Inflammatory macrophage treated with lipopolysaccharide for 4 hours (primary cell): ENCODE data around the gene WDR36.
"Not testable (repeated sequence)": the region's sequence is repeated elsewhere in the genome, so short reads cannot be mapped to it uniquely, and the experiment has no call there.

Source experiments
- DNase-seq: peaks from one replicate; pipeline ENCODE4 v3.0.0-alpha.2; 2020

Gene WDR36

DNA sequence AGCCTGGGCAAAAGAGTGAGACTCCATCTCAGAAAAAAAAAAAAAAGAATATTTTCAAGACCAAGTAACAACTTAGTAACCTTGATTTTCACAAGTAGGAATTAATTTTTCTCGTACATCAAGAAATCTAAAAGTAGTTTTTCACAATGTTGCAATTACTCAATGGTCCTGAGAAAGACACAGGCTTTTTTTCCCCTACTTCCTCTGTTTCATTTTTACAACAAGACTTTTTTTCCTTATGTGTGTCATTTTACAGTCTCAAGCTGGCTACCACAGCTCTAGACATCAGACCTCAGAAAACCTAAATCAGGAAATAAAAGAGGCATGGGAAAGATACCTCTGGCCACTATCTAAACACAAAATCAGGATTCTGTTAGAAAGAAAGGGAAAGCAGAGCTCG is 45.9 kb downstream of the WDR36 start:
- DNase-seq: peak; percentile 72

DNA sequence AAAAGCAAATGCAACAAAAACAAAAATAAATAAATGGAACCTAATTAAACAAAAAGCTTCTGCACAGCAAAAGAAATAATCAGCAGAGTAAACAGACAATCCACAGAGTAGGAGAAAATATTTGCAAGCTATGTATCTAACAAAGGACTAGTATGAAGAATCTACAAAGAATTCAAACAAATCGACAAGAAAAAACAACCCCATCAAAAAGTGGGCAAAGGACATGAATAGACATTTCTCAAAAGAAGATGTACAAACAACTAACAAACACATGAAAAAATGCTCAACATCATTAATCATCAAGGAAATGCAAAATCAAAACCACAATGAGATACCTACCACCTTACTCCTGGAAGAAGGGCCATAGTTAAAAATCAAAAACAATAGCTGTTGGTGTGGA is 49.3 kb downstream of the WDR36 start:
- DNase-seq: not testable (repeated sequence)

DNA sequence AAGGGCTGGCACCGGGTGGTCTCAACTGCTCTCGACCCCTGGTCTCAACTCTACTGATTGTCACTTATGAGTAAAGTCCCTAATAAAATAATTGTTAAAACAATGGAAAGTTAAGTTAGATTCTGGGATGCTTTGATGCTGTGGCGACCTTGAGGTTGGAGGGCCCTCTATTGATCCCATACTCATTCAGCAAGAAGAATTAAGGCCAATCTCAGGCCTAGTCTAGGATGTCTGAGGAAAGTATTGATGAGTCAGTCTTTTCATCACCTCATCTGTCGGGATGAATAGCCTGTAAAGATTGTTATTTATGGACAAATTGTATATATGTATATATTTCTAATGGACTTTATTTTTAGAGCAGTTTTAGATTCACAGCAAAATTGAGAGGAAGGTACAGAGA is 50.8 kb downstream of the WDR36 start:
- no peak for DNase-seq

DNA sequence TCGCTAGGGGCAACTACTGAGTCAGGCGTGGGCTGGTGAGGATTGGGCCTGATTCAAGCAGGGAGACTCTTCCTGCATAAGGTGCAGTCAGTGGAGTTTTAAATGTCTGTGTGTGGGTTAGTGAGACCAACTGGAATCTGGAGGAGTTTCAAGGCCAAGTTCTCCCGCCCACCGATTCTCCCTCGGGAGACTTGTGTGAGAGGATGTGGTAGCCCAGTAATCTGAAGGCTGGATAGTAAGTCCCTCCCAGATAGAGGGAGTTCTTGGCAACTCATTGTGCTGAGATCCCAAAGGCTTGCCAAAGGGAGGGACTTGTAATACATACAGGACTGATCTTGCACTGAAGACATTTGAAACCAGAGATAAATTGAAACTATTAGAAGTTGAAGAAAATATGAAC is 51.8 kb downstream of the WDR36 start:
- no peak for DNase-seq

DNA sequence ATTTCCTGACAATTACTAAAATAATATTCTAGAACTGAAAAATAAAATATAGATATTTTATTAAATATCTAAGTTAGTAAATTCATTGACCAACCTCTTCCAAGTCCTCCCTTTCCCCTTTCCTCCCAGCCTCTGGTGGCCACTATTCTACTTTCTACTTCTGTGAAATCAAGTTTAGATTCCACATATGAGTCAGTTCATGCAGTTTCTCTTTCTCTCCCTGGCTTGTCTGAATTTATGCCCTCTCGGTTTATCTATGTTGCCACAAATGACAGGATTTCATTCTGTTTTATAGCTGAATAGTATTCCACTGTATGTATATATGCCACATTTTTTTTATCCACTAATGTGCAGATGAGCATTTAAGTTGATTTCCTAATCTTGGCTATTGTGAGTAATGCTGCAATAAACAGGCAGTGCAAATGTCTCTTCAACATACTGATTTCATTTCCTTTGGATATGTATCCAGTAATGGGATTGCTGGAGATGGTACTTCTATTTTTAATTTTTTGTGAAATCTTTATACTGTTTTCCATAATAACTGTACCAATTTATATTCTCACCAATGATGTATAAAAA is 52.3 kb downstream of the WDR36 start:
- peak; percentile 59 for DNase-seq

DNA sequence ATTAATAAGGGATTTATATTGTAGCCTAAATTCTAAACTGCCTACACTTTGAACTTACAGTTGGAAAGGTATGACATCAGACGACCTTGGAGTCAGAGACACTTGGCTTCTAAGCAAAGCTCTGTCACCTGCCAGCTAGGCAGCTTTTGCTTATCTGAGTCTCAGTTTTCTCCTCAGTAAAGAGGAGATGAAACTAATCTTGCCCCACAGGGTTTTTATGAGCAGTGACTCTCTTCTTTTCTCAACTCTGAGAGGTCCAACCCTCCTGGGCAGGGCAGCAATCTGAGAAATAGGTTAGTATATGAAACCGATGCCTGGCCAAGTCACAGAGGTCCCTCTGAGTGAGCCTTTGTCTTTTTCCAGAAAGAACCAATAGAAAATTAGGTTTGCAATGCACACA is 53.9 kb downstream of the WDR36 start:
- no peak for DNase-seq

DNA sequence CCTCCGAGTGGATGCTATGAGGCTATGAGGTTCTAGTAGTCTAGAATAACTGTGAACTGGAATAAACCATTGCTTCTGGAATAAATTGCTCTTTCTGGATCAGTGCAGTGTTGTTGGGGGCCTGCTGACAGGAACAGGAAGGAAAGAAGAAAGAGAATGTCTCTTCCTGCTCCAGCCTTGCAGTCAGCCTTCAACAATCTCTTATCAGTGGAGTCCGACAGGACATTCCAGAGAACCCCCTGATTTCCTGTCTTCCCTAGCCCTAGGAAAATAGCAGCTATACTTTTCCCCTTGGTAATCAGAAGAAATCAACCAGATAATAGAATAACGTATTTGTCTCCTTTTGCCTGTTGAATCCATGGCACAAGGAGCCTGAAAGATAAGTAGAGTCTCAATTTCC is 55.4 kb downstream of the WDR36 start:
- no peak for DNase-seq

DNA sequence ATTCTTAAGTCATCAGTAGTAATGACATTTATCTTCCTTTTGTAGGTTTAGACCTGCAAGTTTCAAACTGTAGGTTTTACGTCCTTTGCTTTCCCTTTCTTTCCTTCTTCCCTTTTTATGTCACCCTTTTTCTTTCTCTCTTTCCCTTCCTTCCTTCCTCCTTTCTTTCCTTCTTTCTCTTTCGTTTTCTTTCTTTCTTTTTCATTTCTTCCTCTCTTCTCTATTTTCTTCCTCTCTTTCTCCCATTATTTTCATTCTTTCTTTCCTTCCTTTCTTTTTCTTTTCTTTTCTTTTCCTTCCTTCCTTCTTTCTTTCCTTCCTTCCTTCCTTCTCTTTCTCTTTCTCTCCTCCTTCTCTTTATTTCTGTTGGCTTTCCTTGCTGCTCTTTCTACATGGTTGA is 59.9 kb downstream of the WDR36 start:
- no peak for DNase-seq

DNA sequence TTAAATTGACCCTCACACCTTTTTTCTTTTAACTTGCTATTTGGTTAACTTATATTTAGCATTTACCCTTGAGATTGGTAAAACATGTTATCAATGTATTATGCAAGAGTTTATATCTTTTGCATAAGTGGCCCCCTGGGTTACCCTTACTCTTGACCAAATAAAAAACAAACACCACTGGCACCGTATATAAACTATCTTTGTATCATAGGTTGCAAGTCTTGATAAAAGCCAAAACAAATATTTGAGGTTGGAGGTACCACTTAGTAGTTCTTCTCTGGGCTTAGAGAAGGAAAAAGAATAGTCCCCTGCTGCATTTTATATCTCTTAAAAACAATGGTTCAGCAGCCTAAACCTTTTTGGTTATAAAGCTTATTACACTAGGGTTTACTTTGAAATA is 61.3 kb downstream of the WDR36 start:
- DNase-seq: no peak

DNA sequence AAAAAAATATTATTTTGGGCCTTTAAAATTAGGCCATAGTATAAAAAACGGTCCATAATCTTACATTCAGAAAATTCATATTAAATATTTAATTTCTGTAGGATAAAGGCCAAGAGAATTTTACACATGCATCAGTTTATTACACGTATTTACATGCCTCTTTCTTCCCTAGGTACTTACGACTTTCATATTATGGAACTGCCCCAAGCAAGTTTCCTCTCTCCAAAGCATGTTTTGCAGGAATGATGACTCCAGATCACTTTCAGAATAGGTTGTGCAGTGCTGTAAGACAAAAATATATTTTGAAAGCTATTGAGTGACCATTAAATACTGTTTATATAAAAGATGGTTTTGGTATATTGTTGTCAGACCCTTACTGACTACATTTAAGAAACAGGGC is 61.8 kb downstream of the WDR36 start:
- DNase-seq: no peak

DNA sequence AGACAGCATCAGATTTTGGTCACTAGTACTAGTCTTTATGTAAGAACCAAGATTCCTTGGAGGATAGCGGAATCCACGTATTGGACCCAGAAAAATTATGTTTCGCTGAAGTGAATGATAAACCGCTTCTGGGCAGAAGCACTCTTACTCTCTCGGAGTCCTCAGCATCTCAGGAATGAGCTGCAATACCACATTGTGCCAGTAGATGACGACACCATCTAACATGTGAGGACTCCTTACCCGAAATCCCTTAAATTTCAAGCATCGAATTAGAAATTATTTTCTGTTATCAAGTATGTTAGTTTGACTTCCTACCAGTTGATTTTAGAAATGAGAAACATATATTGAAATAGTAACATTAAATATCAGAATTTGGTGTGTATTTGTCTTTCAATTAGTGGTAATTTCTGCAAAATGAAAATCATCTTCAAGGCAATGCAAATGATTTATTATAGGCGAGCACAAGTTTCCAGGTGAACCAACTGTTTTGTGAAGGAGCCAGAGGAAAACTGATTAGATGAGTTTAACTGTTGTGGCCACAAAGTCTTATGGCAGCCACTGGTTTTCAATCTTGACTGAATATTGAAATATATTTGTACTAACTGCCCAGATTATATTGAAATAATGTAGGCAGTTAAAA is 66.1 kb downstream of the WDR36 start:
- peak; percentile 68 for DNase-seq

DNA sequence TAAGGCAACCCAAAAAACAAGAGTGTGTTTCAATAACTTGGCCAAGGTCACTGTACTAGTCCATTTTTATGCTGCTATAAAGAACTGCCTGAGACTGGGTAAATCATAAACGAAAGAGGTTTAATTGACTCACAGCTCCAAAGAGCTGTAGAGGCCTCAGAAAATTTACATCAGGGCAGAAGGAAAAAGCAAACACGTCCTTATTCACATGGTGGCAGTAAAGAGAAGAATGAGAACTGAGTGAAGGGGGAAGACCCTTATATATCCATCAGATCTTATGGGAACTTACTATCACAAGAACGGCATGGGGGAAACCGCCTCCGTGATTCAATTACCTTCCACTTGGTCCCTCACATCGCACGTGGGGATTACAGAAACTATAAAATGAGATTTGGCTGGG is 67.7 kb downstream of the WDR36 start:
- no peak for DNase-seq

DNA sequence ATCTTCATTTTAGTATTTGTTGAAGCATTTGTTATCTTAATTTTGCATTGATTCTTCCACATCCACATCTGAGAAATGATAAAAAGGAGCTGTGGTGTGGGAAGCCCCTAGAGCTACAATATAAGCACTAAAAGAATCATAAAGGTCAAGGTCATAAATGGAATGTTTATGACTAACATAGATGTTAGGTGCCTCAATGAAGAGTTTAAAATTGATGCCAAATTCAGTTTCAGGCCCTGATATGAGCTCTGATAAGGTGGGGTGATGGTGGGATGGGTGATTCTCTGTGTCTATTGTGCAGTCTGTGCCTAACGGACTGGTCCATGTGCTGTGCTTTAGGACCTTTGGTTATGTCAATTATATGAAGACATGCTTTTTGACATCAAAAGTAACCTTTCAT is 70.9 kb downstream of the WDR36 start:
- no peak for DNase-seq

DNA sequence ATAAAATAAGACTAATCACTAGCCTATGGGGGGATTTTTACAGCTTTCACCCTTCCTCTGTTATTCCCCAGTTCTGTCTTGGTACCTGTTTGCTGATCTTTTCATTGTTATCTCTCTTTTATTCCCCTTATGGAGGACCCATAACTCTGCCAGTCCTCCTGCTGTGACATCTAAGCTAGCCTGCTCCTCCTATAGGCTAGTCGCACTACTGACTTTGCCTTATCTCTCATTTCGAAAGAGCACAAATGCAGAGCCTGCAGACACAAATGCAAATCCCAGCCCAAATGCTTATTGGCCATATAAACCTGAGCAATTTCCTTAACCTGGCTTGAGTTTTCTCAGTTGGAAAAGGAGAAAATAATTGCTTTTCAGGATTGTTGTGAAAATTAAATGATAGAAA is 72.9 kb downstream of the WDR36 start:
- no peak for DNase-seq

DNA sequence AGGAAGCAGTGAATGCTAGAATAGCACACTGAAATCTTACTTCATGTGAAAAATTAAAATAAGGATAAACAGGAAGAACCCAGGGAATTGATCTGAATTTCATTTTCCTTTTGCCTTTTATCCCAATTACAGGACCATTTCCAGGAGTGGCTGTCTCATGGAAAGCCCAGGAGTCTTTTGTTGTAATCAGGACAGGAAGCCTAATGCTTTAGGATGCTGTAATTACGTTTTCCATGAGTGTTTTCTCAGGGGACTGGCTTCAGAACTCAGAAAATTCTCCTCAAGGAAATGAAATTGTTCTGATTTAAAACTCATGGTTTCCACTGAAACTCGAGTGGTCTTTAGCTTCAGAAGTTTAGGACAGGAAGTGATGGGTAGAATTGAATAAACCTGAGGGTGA is 75.4 kb downstream of the WDR36 start:
- DNase-seq: no peak

DNA sequence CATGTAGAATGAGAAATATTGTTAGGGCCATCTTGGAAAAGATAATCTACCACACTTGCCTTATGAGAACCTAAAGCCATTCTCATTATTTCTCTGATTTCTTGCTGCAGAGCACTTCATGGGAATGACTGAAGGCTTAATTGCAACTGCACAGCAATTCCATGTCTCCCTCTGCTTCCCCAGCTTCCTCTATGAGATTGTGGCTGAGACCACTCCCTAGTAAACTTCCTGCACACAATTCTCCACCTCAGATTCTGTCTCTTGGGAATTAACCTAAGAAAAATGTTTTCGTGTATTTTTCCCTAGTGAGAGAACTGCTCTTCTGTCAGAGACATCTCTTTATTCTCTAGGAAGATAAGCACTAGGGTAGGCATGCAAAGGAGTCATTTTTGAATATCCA is 76.5 kb downstream of the WDR36 start:
- no peak for DNase-seq

DNA sequence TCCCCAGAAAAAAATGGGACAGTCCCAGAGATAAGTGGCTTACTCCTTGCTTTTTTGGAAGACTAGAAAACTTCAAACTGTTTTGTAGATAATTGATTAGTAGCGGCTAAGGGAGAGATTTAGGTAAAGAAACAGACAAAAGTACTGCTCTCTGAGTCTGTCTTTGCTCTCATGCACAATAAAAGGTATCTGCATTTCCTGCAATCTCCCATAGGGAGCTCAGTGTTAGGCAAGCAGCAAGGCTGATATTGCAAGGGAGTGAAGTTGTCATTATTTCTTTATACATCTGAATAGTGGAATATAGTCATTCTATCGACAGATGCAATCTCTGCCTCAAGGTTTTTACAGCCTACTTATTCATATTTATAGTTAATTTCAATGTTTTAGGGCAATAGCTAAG is 77.1 kb downstream of the WDR36 start:
- DNase-seq: no peak

DNA sequence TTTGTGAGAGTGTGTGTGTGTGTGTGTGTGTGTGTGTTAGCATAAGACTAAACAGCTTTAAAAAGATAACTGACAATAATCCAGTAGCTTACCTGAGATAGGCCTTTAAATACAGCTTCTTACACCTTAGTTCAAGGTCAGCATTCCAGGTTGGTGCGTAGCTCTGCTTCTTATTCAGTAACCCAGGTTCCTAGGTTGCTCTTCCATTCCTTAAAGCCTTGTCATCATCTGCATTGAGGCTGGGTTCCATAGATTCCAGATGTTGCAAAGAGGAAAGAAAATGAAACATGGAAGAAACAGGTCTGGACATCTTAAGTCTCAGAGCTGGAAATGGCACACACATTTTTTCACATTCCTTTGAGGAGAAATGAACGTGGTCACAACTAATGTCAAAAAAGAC is 78.1 kb downstream of the WDR36 start:
- no peak for DNase-seq

DNA sequence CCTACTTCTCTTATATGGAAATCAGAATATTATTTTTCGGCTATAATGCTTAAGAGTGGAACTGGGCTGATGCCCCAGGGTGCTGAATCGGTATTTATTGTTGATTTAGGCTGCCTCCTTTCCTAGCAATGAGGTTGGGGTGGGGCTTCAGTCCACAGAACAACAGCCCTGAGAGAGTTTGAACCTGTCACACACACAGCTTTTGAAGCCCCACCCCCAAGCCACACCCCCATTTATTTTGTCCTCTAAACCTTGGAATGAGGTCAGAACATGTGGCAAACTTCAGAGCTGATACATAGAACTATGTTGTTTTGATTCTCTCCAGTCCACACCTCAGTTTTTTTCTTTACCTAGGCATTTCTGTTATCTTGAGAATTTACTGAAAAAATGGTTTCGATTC is 80.4 kb downstream of the WDR36 start:
- DNase-seq: no peak

DNA sequence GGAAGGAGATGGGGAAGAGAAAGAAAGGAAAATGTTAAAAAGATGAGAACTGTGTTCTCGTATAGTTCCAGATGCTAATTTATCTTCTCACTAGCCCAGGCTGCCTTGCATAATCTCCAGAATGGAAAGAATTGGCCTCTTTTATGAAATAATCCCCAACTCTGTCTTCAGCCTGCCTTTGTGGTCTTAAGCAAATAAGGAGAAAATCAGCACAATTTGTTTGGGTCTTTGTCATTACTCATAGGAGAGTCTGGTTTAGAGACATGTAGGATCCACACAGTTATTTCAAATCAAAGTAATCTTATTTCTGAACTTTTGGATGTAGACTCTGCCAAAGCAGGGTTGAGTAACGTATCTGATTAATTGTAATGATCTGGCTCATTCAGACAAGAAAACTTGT is 81.3 kb downstream of the WDR36 start:
- no peak for DNase-seq
